Measurements from ENCODE around the gene FCHSD1.

FCHSD1 gene

GRCh38 chr5:141650851-141651727 lies at the start of gene FCHSD1:
Gene FCHSD1, minus strand, starts transcription at chr5:141651418. Its CDS starts 50 bp downstream, at chr5:141651368.
- peak; percentile 81 for DNase-seq

GRCh38 chr5:141697586-141697985 lies 46.4 kb upstream of the FCHSD1 start:
- no peak for DNase-seq

GRCh38 chr5:141696431-141696830 lies 45.2 kb upstream of the FCHSD1 start:
- no peak for DNase-seq

GRCh38 chr5:141695627-141696215 lies 44.5 kb upstream of the FCHSD1 start:
- no peak for DNase-seq

GRCh38 chr5:141694479-141694878 lies 43.3 kb upstream of the FCHSD1 start:
- DNase-seq: no peak

GRCh38 chr5:141692919-141693725 lies 41.9 kb upstream of the FCHSD1 start:
- peak; percentile 88 for DNase-seq

- peak; percentile 11 for DNase-seq
Observed at GRCh38 chr5:141692533-141692888, 41.3 kb upstream of the FCHSD1 start.

- peak; percentile 89 for DNase-seq
Observed at GRCh38 chr5:141691867-141692532, 40.8 kb upstream of the FCHSD1 start.

- no peak for DNase-seq
Observed at GRCh38 chr5:141691286-141691866, 40.2 kb upstream of the FCHSD1 start.

- DNase-seq: no peak
Observed at GRCh38 chr5:141686648-141687416, 35.6 kb upstream of the FCHSD1 start.

GRCh38 chr5:141685591-141685990 lies 34.4 kb upstream of the FCHSD1 start:
- no peak for DNase-seq

GRCh38 chr5:141683596-141684141 lies 32.5 kb upstream of the FCHSD1 start:
- no peak for DNase-seq

GRCh38 chr5:141681695-141682641 lies 30.8 kb upstream of the FCHSD1 start, which contains the start of gene ARAP3:
Gene ARAP3, minus strand, starts transcription at chr5:141682230. Its CDS starts 1,744 bp downstream, at chr5:141680486.
- peak; percentile 39 for DNase-seq

- DNase-seq: no peak
Observed at GRCh38 chr5:141681295-141681694, 30.1 kb upstream of the FCHSD1 start.

- no peak for DNase-seq
Observed at GRCh38 chr5:141680751-141681201, 29.6 kb upstream of the FCHSD1 start.

- no peak for DNase-seq
Observed at GRCh38 chr5:141680178-141680577, 29.0 kb upstream of the FCHSD1 start.

GRCh38 chr5:141677415-141677814 lies 26.2 kb upstream of the FCHSD1 start:
- no peak for DNase-seq

- no peak for DNase-seq
Observed at GRCh38 chr5:141675672-141676071, 24.5 kb upstream of the FCHSD1 start.

GRCh38 chr5:141674747-141675146 lies 23.5 kb upstream of the FCHSD1 start:
- DNase-seq: no peak

Data from stimulated activated CD4-positive, alpha-beta T cell treated with anti-CD3 and anti-CD28 coated beads, Interleukin-4, amount 100 ng/mL, for 24 hours (primary cell).